ENCODE data around the gene ZIC1.

GRCh38 chr3:147411815-147412241 lies 2.7 kb downstream of the ZIC1 start:
- TF ChIP-seq GATA2 (IDR thresholded peaks at IDR 0.05; ENCODE audit: low read depth, low read length) (no peak), GATA3 (IDR thresholded peaks at IDR 0.05; ENCODE audit: low read depth, low read length) (no peak)
